M059J (cell line): ENCODE measurements around the gene CFAP46. TPM values are rescaled to one million over a fixed set of nuclear protein-coding genes. Genes with fewer than 3 reads are reported as not detected.
"Not testable (repeated sequence)": the region's sequence is repeated elsewhere in the genome, so short reads cannot be mapped to it uniquely, and the experiment has no call there.

Experiments used
- DNase-seq: peaks from one replicate; pipeline ENCODE4 v3.0.0-alpha.2; 2012; ENCODE audit warnings: low read depth
- total RNA-seq: library from RNA; depleted of rRNA; stranded (reverse); fragments of >200 nt; shearing (Covaris generic); gene quantifications from 2 replicates; pipeline ENCODE4 v1.2.3, GENCODE V29; 2014

Gene CFAP46
- total RNA-seq, 1 experiment from 2014 or later, result not detected

- DNase-seq, result no peak
Observed at GRCh38 chr10:132827861-132828539, 114.4 kb downstream of the CFAP46 start.

GRCh38 chr10:132827423-132827789 is 115.0 kb downstream of the CFAP46 start:
- no peak for DNase-seq

- DNase-seq, result no peak
Observed at GRCh38 chr10:132826524-132827422, 115.6 kb downstream of the CFAP46 start.

GRCh38 chr10:132825783-132826523 is 116.4 kb downstream of the CFAP46 start:
- DNase-seq, result not testable (repeated sequence)

GRCh38 chr10:132820056-132820455 is 122.3 kb downstream of the CFAP46 start:
- no peak for DNase-seq

- no peak for DNase-seq
Observed at GRCh38 chr10:132817701-132818211, 124.6 kb downstream of the CFAP46 start.

GRCh38 chr10:132816718-132817117 is 125.7 kb downstream of the CFAP46 start:
- DNase-seq, result no peak

- no peak for DNase-seq
Observed at GRCh38 chr10:132815168-132815857, 127.1 kb downstream of the CFAP46 start.

- DNase-seq, result no peak
Observed at GRCh38 chr10:132814469-132814856, 127.9 kb downstream of the CFAP46 start.

GRCh38 chr10:132813560-132814468 is 128.6 kb downstream of the CFAP46 start:
- DNase-seq, result no peak

GRCh38 chr10:132813001-132813401 is 129.4 kb downstream of the CFAP46 start:
- DNase-seq, result no peak

- DNase-seq, result no peak
Observed at GRCh38 chr10:132812520-132812919, 129.8 kb downstream of the CFAP46 start.

- no peak for DNase-seq
Observed at GRCh38 chr10:132811891-132812481, 130.4 kb downstream of the CFAP46 start.

- no peak for DNase-seq
Observed at GRCh38 chr10:132810807-132811700, 131.3 kb downstream of the CFAP46 start.

- DNase-seq, result no peak
Observed at GRCh38 chr10:132810141-132810806, 132.1 kb downstream of the CFAP46 start.

GRCh38 chr10:132809232-132810140 is 132.9 kb downstream of the CFAP46 start:
- no peak for DNase-seq
